Measurements from ENCODE around the gene SNX3. TPM values are rescaled to one million over a fixed set of nuclear protein-coding genes. Genes with fewer than 3 reads are reported as not detected.

SNX3 gene
- total RNA-seq, 1 experiment from 2014 or later, result 110 TPM

GRCh38 chr6:108291091-108291490, 30.3 kb upstream of the SNX3 start:
- no peak overlapping the region for H3K4me2 ChIP-seq (ENCODE audit: low read length)
- no peak for ATAC-seq
- H3F3A ChIP-seq (ENCODE audit: low read length, unreplicated experiment), result no peaks in the 10 kb centered on the region
- BruUV-seq (replicated peaks), result no TSS peak
- H3K9me3 ChIP-seq (ENCODE audit: low read length), result no peaks in the 10 kb centered on the region
- H3K9ac ChIP-seq (ENCODE audit: low read length), result no peak overlapping the region
- no peaks in the 10 kb centered on the region for H3K9me2 ChIP-seq (replicated peaks; ENCODE audit: low read length)
- TF ChIP-seq EZH2phosphoT487 (IDR thresholded peaks at IDR 0.05; ENCODE audit: borderline replicate concordance, low read length) (no peak), EZH2 (IDR thresholded peaks at IDR 0.05; ENCODE audit: low read length, unreplicated experiment) (no peak), CTCF (conservative IDR thresholded peaks at IDR 0.05; ENCODE audit: low read depth, low read length) (no peak)
- H3K36me3 ChIP-seq (ENCODE audit: low read depth, low read length), result no peaks in the 10 kb centered on the region
- no peaks in the 10 kb centered on the region for H4K20me1 ChIP-seq (ENCODE audit: low read length)
- intact Hi-C loops (cut with micrococcal nuclease), result no loop called here
- H3K27ac ChIP-seq (ENCODE audit: low read length), result no peak overlapping the region
- H3K27me3 ChIP-seq (ENCODE audit: low read length), result no peaks in the 10 kb centered on the region
- peaks cover 9% of the 10 kb centered on the region; the same call in 1 of the 2 replicates for H3K4me1 ChIP-seq (ENCODE audit: insufficient read depth, low read length)
- H2AFZ ChIP-seq (ENCODE audit: low read length), result no peak overlapping the region
- POLR2A ChIA-PET (ENCODE audit: unreplicated experiment), result no interaction called here
- DNase-seq, result no peak
- CTCF ChIA-PET, result no interaction called here
- no peak overlapping the region for H3K4me3 ChIP-seq (ENCODE audit: low read length)
- peaks cover 12% of the 10 kb centered on the region for H3K79me2 ChIP-seq (ENCODE audit: low read length)

GRCh38 chr6:108288742-108289141, 27.9 kb upstream of the SNX3 start:
- Histone ChIP-seq H4K20me1 (ENCODE audit: low read length) (no peaks in the 10 kb centered on the region), H3K9me2 (replicated peaks; ENCODE audit: low read length) (no peaks in the 10 kb centered on the region), H3K9me3 (ENCODE audit: low read length) (no peaks in the 10 kb centered on the region), H3K36me3 (ENCODE audit: low read depth, low read length) (no peaks in the 10 kb centered on the region), H3K27me3 (ENCODE audit: low read length) (no peaks in the 10 kb centered on the region), H3K79me2 (ENCODE audit: low read length) (no peaks in the 10 kb centered on the region), H3F3A (ENCODE audit: low read length, unreplicated experiment) (no peaks in the 10 kb centered on the region), H3K27ac (ENCODE audit: low read length) (no peak overlapping the region), H3K4me3 (ENCODE audit: low read length) (no peak overlapping the region), H2AFZ (ENCODE audit: low read length) (no peak overlapping the region), H3K9ac (ENCODE audit: low read length) (no peak overlapping the region), H3K4me2 (ENCODE audit: low read length) (no peak overlapping the region), H3K4me1 (ENCODE audit: insufficient read depth, low read length) (no peaks in the 10 kb centered on the region)
- ATAC-seq (no peak), DNase-seq (no peak)
- intact Hi-C loops (cut with micrococcal nuclease), result no loop called here
- TF ChIP-seq EZH2 (IDR thresholded peaks at IDR 0.05; ENCODE audit: low read length, unreplicated experiment), result no peak
- TF ChIP-seq CTCF (conservative IDR thresholded peaks at IDR 0.05; ENCODE audit: low read depth, low read length), result no peak
- no peak for TF ChIP-seq EZH2phosphoT487 (IDR thresholded peaks at IDR 0.05; ENCODE audit: borderline replicate concordance, low read length)
- BruUV-seq (replicated peaks), result no TSS peak
- CTCF ChIA-PET, result no interaction called here
- POLR2A ChIA-PET (ENCODE audit: unreplicated experiment), result no interaction called here

DNA sequence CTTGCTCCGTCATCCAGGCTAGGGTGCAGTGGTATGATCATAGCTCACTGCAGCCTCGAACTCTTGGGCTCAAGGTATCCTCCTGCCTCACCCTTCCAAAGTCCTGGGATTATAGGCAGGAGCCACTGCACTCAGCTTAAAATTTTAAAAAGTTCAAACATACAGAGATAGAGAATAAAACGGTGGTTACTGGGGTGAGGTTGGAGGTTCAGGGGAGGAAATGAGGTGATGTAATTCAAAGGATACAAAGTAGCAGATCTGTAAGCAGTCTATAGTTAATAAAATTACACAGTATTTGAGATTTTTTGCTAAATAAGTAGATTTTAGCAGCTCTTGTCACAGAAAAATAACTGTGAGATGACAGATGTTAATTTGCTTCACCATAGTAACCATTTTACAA, 26.5 kb upstream of the SNX3 start:
- CTCF ChIA-PET, result no interaction called here
- Histone ChIP-seq H3K27ac (ENCODE audit: low read length) (no peak overlapping the region), H3K9me3 (ENCODE audit: low read length) (no peaks in the 10 kb centered on the region), H3K9ac (ENCODE audit: low read length) (no peak overlapping the region), H3K79me2 (ENCODE audit: low read length) (no peaks in the 10 kb centered on the region), H3K36me3 (ENCODE audit: low read depth, low read length) (no peaks in the 10 kb centered on the region), H3K4me1 (ENCODE audit: insufficient read depth, low read length) (no peaks in the 10 kb centered on the region), H3F3A (ENCODE audit: low read length, unreplicated experiment) (no peaks in the 10 kb centered on the region), H4K20me1 (ENCODE audit: low read length) (no peaks in the 10 kb centered on the region), H3K27me3 (ENCODE audit: low read length) (no peaks in the 10 kb centered on the region), H2AFZ (ENCODE audit: low read length) (no peak overlapping the region), H3K4me3 (ENCODE audit: low read length) (no peak overlapping the region), H3K4me2 (ENCODE audit: low read length) (no peak overlapping the region), H3K9me2 (replicated peaks; ENCODE audit: low read length) (no peaks in the 10 kb centered on the region)
- POLR2A ChIA-PET (ENCODE audit: unreplicated experiment), result interaction anchor here (0.6 kb wide), 1 partner anchor 84 kb away, joined by 3 read pairs; no protein-coding TSS in a partner anchor
- intact Hi-C loops (cut with micrococcal nuclease), result no loop called here
- ATAC-seq (no peak), DNase-seq (no peak)
- BruUV-seq (replicated peaks), result no TSS peak
- TF ChIP-seq EZH2phosphoT487 (IDR thresholded peaks at IDR 0.05; ENCODE audit: borderline replicate concordance, low read length), result no peak
